Endodermal cell (in vitro differentiated cells): ENCODE data around the gene ABLIM3. TPM values are rescaled to one million over a fixed set of nuclear protein-coding genes. Genes with fewer than 3 reads are reported as not detected.
A peak's percentile ranks its signal among the peaks of the same experiment; 100 is the strongest.
"Not testable (repeated sequence)": the region's sequence is repeated elsewhere in the genome, so short reads cannot be mapped to it uniquely, and the experiment has no call there.

ENCODE experiments used
- DNase-seq: peaks from one replicate; pipeline ENCODE4 v3.0.0-alpha.2; 2017
- H3K27ac ChIP-seq: 2 replicates; pipeline ENCODE4 v1.5.1; 2013; ENCODE audit warnings: mild to moderate bottlenecking, low read depth, low read length, moderate library complexity
- H3K27me3 ChIP-seq: 2 replicates; pipeline ENCODE4 v1.6.1; 2013; ENCODE audit warnings: mild to moderate bottlenecking, low read length, moderate library complexity; ENCODE audit not compliant: insufficient read depth, control insufficient read depth, poor library complexity, severe bottlenecking
- H3K36me3 ChIP-seq: 2 replicates; pipeline ENCODE4 v1.7.0; 2013; ENCODE audit warnings: mild to moderate bottlenecking, low read length, moderate library complexity; ENCODE audit not compliant: control insufficient read depth, insufficient read depth
- H3K4me1 ChIP-seq: one replicate; pipeline ENCODE4 v1.7.0; 2013; ENCODE audit warnings: low read length; ENCODE audit not compliant: control insufficient read depth, insufficient read depth
- H3K4me3 ChIP-seq: 2 replicates; pipeline ENCODE4 v1.5.1; 2013; ENCODE audit warnings: mild to moderate bottlenecking, low read length, moderate library complexity
- H3K9ac ChIP-seq: 2 replicates; pipeline ENCODE4 v1.6.1; 2013; ENCODE audit warnings: mild to moderate bottlenecking, low read length, moderate library complexity; ENCODE audit not compliant: poor library complexity, severe bottlenecking; ENCODE audit errors: extremely low read depth
- H3K9me3 ChIP-seq: 2 replicates; pipeline ENCODE4 v1.6.1; 2013; ENCODE audit warnings: mild to moderate bottlenecking, low read length, moderate library complexity; ENCODE audit not compliant: control insufficient read depth
- H3K27ac Mint-ChIP-seq: 2 replicates; pipeline ENCODE4 v1.8.0; 2020; ENCODE audit warnings: mixed read lengths
- H3K27me3 Mint-ChIP-seq: 2 replicates; pipeline ENCODE4 v1.8.0; 2021; ENCODE audit warnings: mild to moderate bottlenecking, mixed read lengths; ENCODE audit not compliant: insufficient read depth
- H3K36me3 Mint-ChIP-seq: 2 replicates; pipeline ENCODE4 v1.8.0; 2020; ENCODE audit warnings: low read depth, mixed read lengths
- H3K4me1 Mint-ChIP-seq: 2 replicates; pipeline ENCODE4 v1.8.0; 2020; ENCODE audit warnings: mixed read lengths
- H3K4me3 Mint-ChIP-seq: 2 replicates; pipeline ENCODE4 v1.8.0; 2020; ENCODE audit warnings: mild to moderate bottlenecking, moderate library complexity, mixed read lengths
- H3K9me3 Mint-ChIP-seq: 2 replicates; pipeline ENCODE4 v1.8.0; 2020; ENCODE audit warnings: mild to moderate bottlenecking, mixed read lengths
- CTCF ChIP-seq: fragments of 200-600 bp; sonication (generic); conservative IDR thresholded peaks from 2 replicates; pipeline ENCODE4 v1.5.0; 2021; ENCODE audit warnings: antibody characterized with exemption, mild to moderate bottlenecking
- WGBS, 2 experiments: methylation state at CpG; one replicate each; pipeline versions ENCODE4 v1.1.5 to v1.1.7; 2013; ENCODE audit warnings: missing lambda C conversion rate in 2 of 2, mixed read lengths in 1 of 2; ENCODE audit not compliant: insufficient coverage in 1 of 2, insufficient read length in 1 of 2; 5-methylcytosine and 5-hydroxymethylcytosine counted together
- total RNA-seq, 2 donors: library from RNA; stranded (reverse); fragmentation: NEBNext Ultra II Directional in 1 of 2; extraction: Animal tissue kit (Norgen Biotek cat#: 25700) in 1 of 2; gene quantifications; 2 replicates in 1 of 2; 3 replicates in 1 of 2; pipeline ENCODE4 v1.2.1, GENCODE V29; 2021

Gene ABLIM3
- total RNA-seq, 2 donors from 2014 or later, result 0.24 to 0.66 TPM

GRCh38 chr5:149271195-149271715 lies 130.0 kb downstream of the ABLIM3 start:
- Mint-ChIP-seq H3K27ac (no peak overlapping the region), H3K4me3 (peak overlapping the region; percentile 69), H3K27me3 (peaks cover 60% of the 10 kb centered on the region), H3K9me3 (no peaks in the 10 kb centered on the region), H3K4me1 (peaks cover 32% of the 10 kb centered on the region), H3K36me3 (no peaks in the 10 kb centered on the region)
- Histone ChIP-seq H3K4me1 (peaks cover 14% of the 10 kb centered on the region), H3K27ac (no peak overlapping the region), H3K9ac (no peak overlapping the region), H3K9me3 (no peaks in the 10 kb centered on the region), H3K4me3 (peak overlapping the region; percentile 65), H3K27me3 (peaks cover 48% of the 10 kb centered on the region), H3K36me3 (no peaks in the 10 kb centered on the region)
- WGBS, 2 experiments, result 5 to 6% methylated on average over 22 to 40 of the region's 40 CpGs
- TF ChIP-seq CTCF, result no peak
- peak; percentile 82 for DNase-seq

GRCh38 chr5:149271716-149272563 lies 130.6 kb downstream of the ABLIM3 start, which contains the start of gene AFAP1L1:
AFAP1L1 (plus strand) TSS chr5:149271859; CDS start chr5:149271969, 110 bp downstream.
- no peaks in the 10 kb centered on the region for H3K9me3 Mint-ChIP-seq
- DNase-seq, result peak; percentile 79
- no peaks in the 10 kb centered on the region for H3K36me3 Mint-ChIP-seq
- H3K27me3 Mint-ChIP-seq, result peaks cover 66% of the 10 kb centered on the region
- H3K4me1 Mint-ChIP-seq, result peaks cover 32% of the 10 kb centered on the region
- 0 to 1% methylated on average over 7 to 81 of the region's 81 CpGs for WGBS, 2 experiments
- H3K4me3 Mint-ChIP-seq, result peak within 1 kb of the TSS; percentile 69
- Histone ChIP-seq H3K9ac (no peak within 1 kb of the TSS), H3K27ac (no peak within 1 kb of the TSS), H3K4me1 (peaks cover 14% of the 10 kb centered on the region), H3K4me3 (peak within 1 kb of the TSS; percentile 90), H3K27me3 (peaks cover 55% of the 10 kb centered on the region), H3K36me3 (no peaks in the 10 kb centered on the region), H3K9me3 (no peaks in the 10 kb centered on the region)
- no peak within 1 kb of the TSS for H3K27ac Mint-ChIP-seq
- no peak for TF ChIP-seq CTCF

GRCh38 chr5:149272781-149273180 lies 131.5 kb downstream of the ABLIM3 start:
- H3K36me3 Mint-ChIP-seq, H3K36me3 ChIP-seq, DNase-seq, H3K27ac Mint-ChIP-seq, H3K27ac ChIP-seq, H3K9ac ChIP-seq, H3K9me3 Mint-ChIP-seq, H3K9me3 ChIP-seq: not testable (repeated sequence)
- WGBS, 2 experiments, result 65 to 74% methylated on average over 15 to 16 of the region's 16 CpGs
- peak overlapping the region; percentile 69 for H3K4me3 Mint-ChIP-seq
- Histone ChIP-seq H3K27me3 (peaks cover 64% of the 10 kb centered on the region), H3K4me1 (peaks cover 13% of the 10 kb centered on the region), H3K4me3 (peak overlapping the region; percentile 90)
- peaks cover 75% of the 10 kb centered on the region for H3K27me3 Mint-ChIP-seq
- H3K4me1 Mint-ChIP-seq, result peaks cover 30% of the 10 kb centered on the region
